WTC11 (cell line): ENCODE measurements around the gene COL27A1.

Source experiments
- ATF3 ChIP-seq: sonication (generic); formaldehyde crosslinking; conservative IDR thresholded peaks from 2 replicates; pipeline ENCODE4 v1.8.1; 2022; ENCODE audit warnings: mild to moderate bottlenecking, missing genetic modification reagents
- CTCF ChIP-seq: fragments of 200-600 bp; IDR thresholded peaks from 2 replicates; pipeline ENCODE4 v1.8.0; 2022; ENCODE audit warnings: antibody characterized with exemption
- FOXK1 ChIP-seq: sonication (generic); formaldehyde crosslinking; IDR thresholded peaks from 2 replicates; pipeline ENCODE4 v1.8.0; 2022; ENCODE audit warnings: mild to moderate bottlenecking, moderate library complexity, missing genetic modification reagents

- TF ChIP-seq CTCF, result no peak
- TF ChIP-seq FOXK1 (CRISPR knock-in tag), result no peak
- TF ChIP-seq ATF3 (CRISPR knock-in tag), result no peak
These were observed 29.8 kb upstream of the COL27A1 start for GRCh38 chr9:114125476-114126013.
